GM12892 (cell line): ENCODE data around the gene CMTM4.
"Not testable (repeated sequence)": the region's sequence is repeated elsewhere in the genome, so short reads cannot be mapped to it uniquely, and the experiment has no call there.

ENCODE experiments used
- DNase-seq: peaks from one replicate; pipeline ENCODE4 v3.0.0; 2011; ENCODE audit not compliant: insufficient read length
- FAIRE-seq: peaks from 2 replicates; lab custom pipeline; 2011; peaks lifted over from hg19 to GRCh38; lab: Jason Lieb, UNC
- POLR2A ChIP-seq: IDR thresholded peaks from 2 replicates; pipeline ENCODE4 v1.6.1; 2011; ENCODE audit warnings: low read depth, low read length, control low read depth
- POLR2AphosphoS5 ChIP-seq: IDR thresholded peaks from 2 replicates; pipeline ENCODE4 v1.6.1; 2011; ENCODE audit warnings: low read depth, low read length, control low read depth
- TAF1 ChIP-seq: IDR thresholded peaks from 2 replicates; pipeline ENCODE4 v1.6.1; 2011; ENCODE audit warnings: low read depth, mild to moderate bottlenecking, control low read depth, low read length, borderline replicate concordance

The CMTM4 gene

GRCh38 chr16:66682271-66682670, 14.3 kb downstream of the CMTM4 start:
- DNase-seq (no peak), FAIRE-seq (no peak)
- TF ChIP-seq POLR2AphosphoS5 (no peak), TAF1 (no peak), POLR2A (no peak)

- DNase-seq (no peak), FAIRE-seq (no peak)
- no peak for TF ChIP-seq POLR2A
- no peak for TF ChIP-seq TAF1
- TF ChIP-seq POLR2AphosphoS5 = no peak
Observed at GRCh38 chr16:66681676-66682075, 14.9 kb downstream of the CMTM4 start.

- TF ChIP-seq TAF1 = no peak
- TF ChIP-seq POLR2A = no peak
- no peak for TF ChIP-seq POLR2AphosphoS5
Observed at GRCh38 chr16:66678337-66678736, 18.2 kb downstream of the CMTM4 start.

GRCh38 chr16:66677836-66678235, 18.7 kb downstream of the CMTM4 start:
- no peak for TF ChIP-seq TAF1
- TF ChIP-seq POLR2A = no peak
- no peak for TF ChIP-seq POLR2AphosphoS5
- no peak for DNase-seq
- no peak for FAIRE-seq

More at GRCh38 chr16:66678337-66678736, 18.2 kb downstream of the CMTM4 start:
- DNase-seq (no peak), FAIRE-seq (no peak)

GRCh38 chr16:66677179-66677578, 19.4 kb downstream of the CMTM4 start:
- no peak for FAIRE-seq
- DNase-seq = no peak
- no peak for TF ChIP-seq POLR2A

GRCh38 chr16:66676599-66676998, 19.9 kb downstream of the CMTM4 start:
- FAIRE-seq (no peak), DNase-seq (no peak)
- TF ChIP-seq POLR2AphosphoS5 (no peak), TAF1 (no peak), POLR2A (no peak)

- FAIRE-seq (no peak), DNase-seq (no peak)
- TF ChIP-seq POLR2A (no peak), POLR2AphosphoS5 (no peak)
Observed at GRCh38 chr16:66673691-66674090, 22.9 kb downstream of the CMTM4 start.

- FAIRE-seq = no peak
- TF ChIP-seq POLR2AphosphoS5 (no peak), TAF1 (no peak), POLR2A (no peak)
- no peak for DNase-seq
Observed at GRCh38 chr16:66670691-66671388, 25.7 kb downstream of the CMTM4 start.

- DNase-seq (no peak), FAIRE-seq (no peak)
- TF ChIP-seq POLR2A (no peak), POLR2AphosphoS5 (no peak), TAF1 (no peak)
Observed at GRCh38 chr16:66668777-66669444, 27.6 kb downstream of the CMTM4 start.

GRCh38 chr16:66667944-66668343, 28.6 kb downstream of the CMTM4 start:
- FAIRE-seq = no peak
- no peak for TF ChIP-seq POLR2AphosphoS5
- no peak for TF ChIP-seq TAF1
- TF ChIP-seq POLR2A = no peak
- no peak for DNase-seq

- DNase-seq = no peak
- no peak for FAIRE-seq
- no peak for TF ChIP-seq TAF1
- TF ChIP-seq POLR2AphosphoS5 = no peak
- no peak for TF ChIP-seq POLR2A
Observed at GRCh38 chr16:66662445-66663194, 33.9 kb downstream of the CMTM4 start.

- not testable (repeated sequence) for DNase-seq, FAIRE-seq
Observed at GRCh38 chr16:66661671-66662346, 34.7 kb downstream of the CMTM4 start.
